ENCODE measurements around the gene LSG1.

DNA sequence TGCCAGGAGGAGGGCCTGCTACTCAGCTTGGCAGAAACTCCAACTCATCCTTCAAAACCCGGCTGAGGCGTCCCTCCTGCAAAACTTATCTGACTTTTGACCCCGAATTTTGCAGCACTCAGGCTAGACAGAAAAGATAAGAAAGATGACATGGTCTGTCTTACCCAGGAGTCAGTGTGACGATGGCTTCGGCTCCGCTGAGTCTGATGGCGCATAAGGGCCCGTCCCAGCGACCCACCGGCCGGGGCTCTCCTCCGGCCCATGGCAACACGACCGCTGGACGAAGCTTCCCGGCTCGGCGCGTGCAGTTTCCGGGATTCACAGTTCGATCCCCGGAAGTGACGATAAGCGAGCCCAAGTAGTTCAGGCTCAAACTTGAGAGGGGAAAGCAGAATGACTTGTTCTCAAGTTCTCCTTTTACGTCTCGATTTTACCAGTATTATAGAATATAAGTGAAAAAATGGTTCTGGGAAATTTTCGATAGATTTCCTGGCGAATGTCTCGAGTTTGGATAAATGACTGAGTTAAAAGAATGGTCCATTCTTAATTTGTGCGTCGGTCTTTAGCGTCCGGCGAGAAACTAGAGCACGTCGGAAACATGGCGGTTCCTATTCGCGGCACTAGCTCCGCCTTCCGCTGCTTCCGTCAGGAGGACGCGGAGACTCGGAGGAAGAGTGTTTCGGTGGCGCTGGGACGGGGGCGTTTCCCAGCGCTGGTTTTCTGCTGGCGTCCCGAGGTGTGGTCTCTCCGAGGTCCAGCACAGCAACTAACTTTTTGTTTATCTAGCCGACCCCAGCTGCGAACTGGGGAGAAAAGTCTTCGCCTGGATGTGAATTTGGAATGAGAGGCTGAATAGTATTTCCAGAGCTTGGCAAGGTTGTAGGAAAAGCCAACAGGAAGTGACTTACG, at the start of gene LSG1:
- TF ChIP-seq, protein P1, sequence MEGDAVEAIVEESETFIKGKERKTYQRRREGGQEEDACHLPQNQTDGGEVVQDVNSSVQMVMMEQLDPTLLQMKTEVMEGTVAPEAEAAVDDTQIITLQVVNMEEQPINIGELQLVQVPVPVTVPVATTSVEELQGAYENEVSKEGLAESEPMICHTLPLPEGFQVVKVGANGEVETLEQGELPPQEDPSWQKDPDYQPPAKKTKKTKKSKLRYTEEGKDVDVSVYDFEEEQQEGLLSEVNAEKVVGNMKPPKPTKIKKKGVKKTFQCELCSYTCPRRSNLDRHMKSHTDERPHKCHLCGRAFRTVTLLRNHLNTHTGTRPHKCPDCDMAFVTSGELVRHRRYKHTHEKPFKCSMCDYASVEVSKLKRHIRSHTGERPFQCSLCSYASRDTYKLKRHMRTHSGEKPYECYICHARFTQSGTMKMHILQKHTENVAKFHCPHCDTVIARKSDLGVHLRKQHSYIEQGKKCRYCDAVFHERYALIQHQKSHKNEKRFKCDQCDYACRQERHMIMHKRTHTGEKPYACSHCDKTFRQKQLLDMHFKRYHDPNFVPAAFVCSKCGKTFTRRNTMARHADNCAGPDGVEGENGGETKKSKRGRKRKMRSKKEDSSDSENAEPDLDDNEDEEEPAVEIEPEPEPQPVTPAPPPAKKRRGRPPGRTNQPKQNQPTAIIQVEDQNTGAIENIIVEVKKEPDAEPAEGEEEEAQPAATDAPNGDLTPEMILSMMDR (IDR thresholded peaks at IDR 0.05; ENCODE audit: low read length): no peak
- no peak for TF ChIP-seq EZH2 (optimal IDR thresholded peaks at IDR 0.05; ENCODE audit: low read depth, low read length)
- no peak for TF ChIP-seq EZH2phosphoT487 (IDR thresholded peaks at IDR 0.05; ENCODE audit: low read length)

All from MM.1S (cell line).